ENCODE data around the gene PBX1.

PBX1 gene

GRCh38 chr1:164640686-164641352 lies 81.8 kb downstream of the PBX1 start:
- DNase-seq (ENCODE audit: low read depth): no peak
- TF ChIP-seq, protein P1, sequence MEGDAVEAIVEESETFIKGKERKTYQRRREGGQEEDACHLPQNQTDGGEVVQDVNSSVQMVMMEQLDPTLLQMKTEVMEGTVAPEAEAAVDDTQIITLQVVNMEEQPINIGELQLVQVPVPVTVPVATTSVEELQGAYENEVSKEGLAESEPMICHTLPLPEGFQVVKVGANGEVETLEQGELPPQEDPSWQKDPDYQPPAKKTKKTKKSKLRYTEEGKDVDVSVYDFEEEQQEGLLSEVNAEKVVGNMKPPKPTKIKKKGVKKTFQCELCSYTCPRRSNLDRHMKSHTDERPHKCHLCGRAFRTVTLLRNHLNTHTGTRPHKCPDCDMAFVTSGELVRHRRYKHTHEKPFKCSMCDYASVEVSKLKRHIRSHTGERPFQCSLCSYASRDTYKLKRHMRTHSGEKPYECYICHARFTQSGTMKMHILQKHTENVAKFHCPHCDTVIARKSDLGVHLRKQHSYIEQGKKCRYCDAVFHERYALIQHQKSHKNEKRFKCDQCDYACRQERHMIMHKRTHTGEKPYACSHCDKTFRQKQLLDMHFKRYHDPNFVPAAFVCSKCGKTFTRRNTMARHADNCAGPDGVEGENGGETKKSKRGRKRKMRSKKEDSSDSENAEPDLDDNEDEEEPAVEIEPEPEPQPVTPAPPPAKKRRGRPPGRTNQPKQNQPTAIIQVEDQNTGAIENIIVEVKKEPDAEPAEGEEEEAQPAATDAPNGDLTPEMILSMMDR (IDR thresholded peaks at IDR 0.05; ENCODE audit: low read length, missing control alignments): no peak
- H3K4me3 ChIP-seq (replicated peaks; ENCODE audit: low read depth, low read length): no peak overlapping the region

- TF ChIP-seq, protein P1 (IDR thresholded peaks at IDR 0.05; ENCODE audit: low read length, missing control alignments): no peak
Observed at GRCh38 chr1:164641353-164641730, 82.4 kb downstream of the PBX1 start.

DNA sequence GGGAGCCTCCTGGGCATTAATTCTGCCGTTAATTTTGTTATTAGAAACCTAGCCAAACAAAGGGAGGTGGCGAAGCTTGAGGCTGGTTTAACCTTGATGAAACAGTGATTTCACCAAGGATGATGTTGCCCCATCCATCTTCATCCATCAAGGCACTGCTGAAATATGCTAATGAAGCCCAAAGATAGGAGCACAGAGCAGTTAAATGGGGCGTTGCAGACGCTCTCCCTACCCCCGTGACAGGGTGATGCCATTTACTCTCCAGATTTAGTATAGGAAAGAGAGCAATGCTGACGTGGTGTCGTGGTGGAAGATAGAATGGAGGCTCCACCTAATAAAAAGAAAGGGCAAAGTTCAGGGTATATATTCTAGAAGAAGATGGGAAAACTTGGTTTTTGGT lies 84.0 kb downstream of the PBX1 start:
- no peak for DNase-seq (ENCODE audit: low read depth)
- TF ChIP-seq, protein P1 (IDR thresholded peaks at IDR 0.05; ENCODE audit: low read length, missing control alignments): no peak
- H3K4me3 ChIP-seq (replicated peaks; ENCODE audit: low read depth, low read length): no peak overlapping the region

More at GRCh38 chr1:164641353-164641730, 82.4 kb downstream of the PBX1 start:
- DNase-seq (ENCODE audit: low read depth): no peak
- no peak overlapping the region for H3K4me3 ChIP-seq (replicated peaks; ENCODE audit: low read depth, low read length)

- DNase-seq (ENCODE audit: low read depth): no peak
- H3K4me3 ChIP-seq (replicated peaks; ENCODE audit: low read depth, low read length): no peak overlapping the region
- TF ChIP-seq, protein P1 (IDR thresholded peaks at IDR 0.05; ENCODE audit: low read length, missing control alignments): no peak
Observed at GRCh38 chr1:164644268-164644667, 85.3 kb downstream of the PBX1 start.

- DNase-seq (ENCODE audit: low read depth): peak; percentile 78
- H3K4me3 ChIP-seq (replicated peaks; ENCODE audit: low read depth, low read length): peak overlapping the region; percentile 1
- TF ChIP-seq, protein P1 (IDR thresholded peaks at IDR 0.05; ENCODE audit: low read length, missing control alignments): no peak
Observed at GRCh38 chr1:164644774-164645644, 86.0 kb downstream of the PBX1 start.

DNA sequence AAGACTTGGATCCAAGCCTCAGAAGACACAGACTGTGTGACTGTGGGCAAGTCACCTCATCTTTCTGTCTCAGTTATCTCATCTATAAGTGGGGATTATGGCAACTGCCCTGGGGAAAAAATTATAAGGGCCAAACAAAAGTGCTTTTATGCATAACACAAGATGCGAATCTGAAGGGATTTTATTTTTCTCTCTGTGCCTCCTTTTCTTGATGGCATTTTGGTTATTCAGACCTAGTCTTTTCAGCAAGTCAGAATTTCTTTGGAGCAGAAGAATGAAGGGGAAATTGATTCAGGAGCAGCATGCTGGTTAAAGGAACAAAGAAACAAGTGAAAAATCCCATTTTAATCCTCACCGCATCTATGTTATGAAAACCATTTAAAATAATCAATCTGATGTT lies 86.9 kb downstream of the PBX1 start:
- no peak overlapping the region for H3K4me3 ChIP-seq (replicated peaks; ENCODE audit: low read depth, low read length)
- DNase-seq (ENCODE audit: low read depth): no peak
- TF ChIP-seq, protein P1 (IDR thresholded peaks at IDR 0.05; ENCODE audit: low read length, missing control alignments): no peak
